ENCODE measurements around the gene ECT2. TPM values are rescaled to one million over a fixed set of nuclear protein-coding genes. Genes with fewer than 3 reads are reported as not detected.

The ECT2 gene
- total RNA-seq, 1 experiment from 2014 or later: 98.5 TPM

- CTCF ChIA-PET: no interaction called here
- no peak overlapping the region for H3K27ac ChIP-seq (ENCODE audit: low read depth, low read length, poor library complexity, severe bottlenecking)
- H3K36me3 ChIP-seq (ENCODE audit: insufficient read depth, low read length, poor library complexity, severe bottlenecking): peaks cover 66% of the 10 kb centered on the region
- TF ChIP-seq EZH2 (IDR thresholded peaks at IDR 0.05; ENCODE audit: borderline replicate concordance, low read depth, low read length, poor library complexity, severe bottlenecking) (no peak), CTCF (conservative IDR thresholded peaks at IDR 0.05; ENCODE audit: low read depth, low read length) (no peak)
- no TSS peak for BruUV-seq (replicated peaks)
- no peaks in the 10 kb centered on the region for H3K27me3 ChIP-seq (replicated peaks; ENCODE audit: insufficient read depth, low read depth, low read length, poor library complexity)
- H3K9me3 ChIP-seq (ENCODE audit: low read depth, low read length, poor library complexity, severe bottlenecking): no peaks in the 10 kb centered on the region
- no peak overlapping the region for H3K4me3 ChIP-seq (ENCODE audit: low read depth, low read length, poor library complexity, severe bottlenecking)
- intact Hi-C loops (cut with micrococcal nuclease; ENCODE audit: unreplicated experiment): no loop called here
- POLR2A ChIA-PET (ENCODE audit: low non-redundant PET): no interaction called here
- peaks cover 4% of the 10 kb centered on the region for H3K4me1 ChIP-seq (ENCODE audit: insufficient read depth, low read length, poor library complexity, severe bottlenecking)
- peak; percentile 12 for DNase-seq (ENCODE audit: low spot score)
Measured at GRCh38 chr3:172782235-172782634, 31.7 kb downstream of the ECT2 start.

- H3K27ac ChIP-seq (ENCODE audit: low read depth, low read length, poor library complexity, severe bottlenecking): no peak overlapping the region
- H3K27me3 ChIP-seq (replicated peaks; ENCODE audit: insufficient read depth, low read depth, low read length, poor library complexity): no peaks in the 10 kb centered on the region
- DNase-seq (ENCODE audit: low spot score): no peak
- POLR2A ChIA-PET (ENCODE audit: low non-redundant PET): no interaction called here
- peaks cover 87% of the 10 kb centered on the region for H3K36me3 ChIP-seq (ENCODE audit: insufficient read depth, low read length, poor library complexity, severe bottlenecking)
- TF ChIP-seq EZH2 (IDR thresholded peaks at IDR 0.05; ENCODE audit: borderline replicate concordance, low read depth, low read length, poor library complexity, severe bottlenecking): no peak
- TF ChIP-seq CTCF (conservative IDR thresholded peaks at IDR 0.05; ENCODE audit: low read depth, low read length): no peak
- CTCF ChIA-PET: no interaction called here
- intact Hi-C loops (cut with micrococcal nuclease; ENCODE audit: unreplicated experiment): no loop called here
- H3K4me1 ChIP-seq (ENCODE audit: insufficient read depth, low read length, poor library complexity, severe bottlenecking): peaks cover 4% of the 10 kb centered on the region
- no TSS peak for BruUV-seq (replicated peaks)
- H3K4me3 ChIP-seq (ENCODE audit: low read depth, low read length, poor library complexity, severe bottlenecking): no peak overlapping the region
- no peaks in the 10 kb centered on the region for H3K9me3 ChIP-seq (ENCODE audit: low read depth, low read length, poor library complexity, severe bottlenecking)
Measured at GRCh38 chr3:172786036-172786435, 35.5 kb downstream of the ECT2 start.

GRCh38 chr3:172787019-172787418 is 36.5 kb downstream of the ECT2 start:
- Histone ChIP-seq H3K4me3 (ENCODE audit: low read depth, low read length, poor library complexity, severe bottlenecking) (no peak overlapping the region), H3K27ac (ENCODE audit: low read depth, low read length, poor library complexity, severe bottlenecking) (no peak overlapping the region), H3K9me3 (ENCODE audit: low read depth, low read length, poor library complexity, severe bottlenecking) (no peaks in the 10 kb centered on the region), H3K4me1 (ENCODE audit: insufficient read depth, low read length, poor library complexity, severe bottlenecking) (peaks cover 2% of the 10 kb centered on the region), H3K36me3 (ENCODE audit: insufficient read depth, low read length, poor library complexity, severe bottlenecking) (peaks cover 91% of the 10 kb centered on the region), H3K27me3 (replicated peaks; ENCODE audit: insufficient read depth, low read depth, low read length, poor library complexity) (no peaks in the 10 kb centered on the region)
- POLR2A ChIA-PET (ENCODE audit: low non-redundant PET): no interaction called here
- CTCF ChIA-PET: no interaction called here
- no peak for DNase-seq (ENCODE audit: low spot score)
- TF ChIP-seq CTCF (conservative IDR thresholded peaks at IDR 0.05; ENCODE audit: low read depth, low read length) (no peak), EZH2 (IDR thresholded peaks at IDR 0.05; ENCODE audit: borderline replicate concordance, low read depth, low read length, poor library complexity, severe bottlenecking) (no peak)
- intact Hi-C loops (cut with micrococcal nuclease; ENCODE audit: unreplicated experiment): no loop called here
- no TSS peak for BruUV-seq (replicated peaks)

Measured in A673 (cell line).